IPS DF 6.9 (cell line): ENCODE results near the gene SLC4A2.
"Not testable (repeated sequence)": the region's sequence is repeated elsewhere in the genome, so short reads cannot be mapped to it uniquely, and the experiment has no call there.

Experiments used
- DNase-seq: peaks from one replicate; pipeline ENCODE4 v3.0.0-alpha.2; 2013; ENCODE audit warnings: low read depth, low spot score
- H3K27ac ChIP-seq: one replicate; pipeline ENCODE4 v1.5.1; 2013; ENCODE audit warnings: low read length, control low read depth
- H3K27me3 ChIP-seq: 2 replicates; pipeline ENCODE4 v1.6.1; 2013; ENCODE audit warnings: mild to moderate bottlenecking, low read length; ENCODE audit not compliant: control insufficient read depth, insufficient read depth
- H3K36me3 ChIP-seq: 2 replicates; pipeline ENCODE4 v1.6.1; 2013; ENCODE audit warnings: low read length; ENCODE audit not compliant: control insufficient read depth, insufficient read depth
- H3K4me1 ChIP-seq: 2 replicates; pipeline ENCODE4 v1.6.1; 2013; ENCODE audit warnings: low read length; ENCODE audit not compliant: control insufficient read depth, insufficient read depth
- H3K4me3 ChIP-seq: 2 replicates; pipeline ENCODE4 v1.5.1; 2013; ENCODE audit warnings: mild to moderate bottlenecking, low read length
- H3K9me3 ChIP-seq: 2 replicates; pipeline ENCODE4 v1.6.1; 2013; ENCODE audit warnings: low read length, inconsistent platforms; ENCODE audit not compliant: control insufficient read depth, insufficient read depth
- WGBS: extraction: QIAGEN DNeasy Blood & Tissue Kit; methylation state at CpG from one replicate; pipeline ENCODE4 v1.1.7; 2013; ENCODE audit warnings: mixed read lengths, missing lambda C conversion rate; ENCODE audit not compliant: insufficient read length, insufficient coverage; 5-methylcytosine and 5-hydroxymethylcytosine counted together

SLC4A2 gene

DNA sequence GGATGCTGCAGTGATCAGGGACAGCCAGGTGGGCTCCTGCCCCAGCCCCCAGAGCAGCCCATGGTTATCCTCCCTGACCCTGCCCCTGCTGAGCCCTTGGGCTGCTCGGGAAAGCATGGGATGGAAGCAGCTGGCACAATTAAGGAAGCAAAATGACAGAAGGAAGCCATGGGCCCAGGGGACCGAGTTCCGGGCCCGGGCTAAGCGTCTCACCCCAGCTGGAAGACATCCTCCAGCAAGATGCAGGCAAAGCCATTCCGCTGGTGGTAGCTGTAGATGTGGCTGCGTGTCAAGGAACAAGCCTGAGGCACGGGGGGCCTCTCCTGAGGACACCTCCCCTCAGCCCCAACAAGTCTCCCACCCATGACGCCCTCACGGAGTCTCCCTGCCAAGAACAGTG lies 36.2 kb upstream of the SLC4A2 start:
- no CpG with 5 or more reads among the region's 10 CpGs for WGBS
- H3K4me1 ChIP-seq: peaks cover 11% of the 10 kb centered on the region
- H3K27me3 ChIP-seq: peaks cover 9% of the 10 kb centered on the region; the same call in 1 of the 2 replicates
- no peaks in the 10 kb centered on the region for H3K36me3 ChIP-seq
- no peak overlapping the region for H3K27ac ChIP-seq
- no peak overlapping the region for H3K4me3 ChIP-seq
- no peak for DNase-seq
- no peaks in the 10 kb centered on the region for H3K9me3 ChIP-seq

DNA sequence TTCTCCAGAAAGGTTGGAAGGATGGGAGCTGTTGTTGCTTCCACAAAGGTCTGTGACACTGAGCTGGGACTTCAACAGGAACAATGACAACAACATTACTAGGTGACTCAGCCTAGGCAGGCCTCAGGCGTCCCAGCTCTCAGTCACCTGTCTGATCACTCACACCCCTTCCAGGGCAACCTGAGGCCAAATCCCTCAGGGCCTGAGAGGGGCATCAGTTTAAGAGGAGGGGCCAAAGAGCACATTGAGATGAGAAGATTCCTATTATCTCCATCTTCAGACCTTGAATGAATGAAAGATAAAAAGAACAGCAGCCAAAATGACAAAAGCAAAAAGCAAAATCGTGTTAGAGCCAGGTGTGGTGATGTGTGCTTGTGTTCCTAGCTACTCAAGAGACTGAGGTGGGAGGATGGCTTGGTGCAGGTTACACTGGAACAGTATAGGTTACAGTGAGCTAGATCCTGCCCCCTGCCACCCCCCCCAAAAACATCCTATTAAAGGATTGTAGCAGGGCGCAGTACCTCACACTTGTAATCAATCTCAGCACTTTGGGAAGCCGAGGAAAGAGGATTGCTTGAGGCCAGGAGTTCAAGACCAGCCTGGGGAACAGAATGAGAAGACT lies 34.8 kb upstream of the SLC4A2 start, which contains the start of gene ATG9B:
ATG9B (minus strand) TSS at position 60 of the 622 bp plus-strand sequence. CDS start 71 bp downstream, outside the sequence.
- WGBS: no CpG with 5 or more reads among the region's 4 CpGs
- Histone ChIP-seq H3K9me3 (no peaks in the 10 kb centered on the region), H3K27ac (no peak within 1 kb of the TSS), H3K36me3 (no peaks in the 10 kb centered on the region), H3K27me3 (peaks cover 5% of the 10 kb centered on the region; the same call in 1 of the 2 replicates), H3K4me1 (peaks cover 5% of the 10 kb centered on the region), H3K4me3 (no peak within 1 kb of the TSS)
- DNase-seq: no peak

DNA sequence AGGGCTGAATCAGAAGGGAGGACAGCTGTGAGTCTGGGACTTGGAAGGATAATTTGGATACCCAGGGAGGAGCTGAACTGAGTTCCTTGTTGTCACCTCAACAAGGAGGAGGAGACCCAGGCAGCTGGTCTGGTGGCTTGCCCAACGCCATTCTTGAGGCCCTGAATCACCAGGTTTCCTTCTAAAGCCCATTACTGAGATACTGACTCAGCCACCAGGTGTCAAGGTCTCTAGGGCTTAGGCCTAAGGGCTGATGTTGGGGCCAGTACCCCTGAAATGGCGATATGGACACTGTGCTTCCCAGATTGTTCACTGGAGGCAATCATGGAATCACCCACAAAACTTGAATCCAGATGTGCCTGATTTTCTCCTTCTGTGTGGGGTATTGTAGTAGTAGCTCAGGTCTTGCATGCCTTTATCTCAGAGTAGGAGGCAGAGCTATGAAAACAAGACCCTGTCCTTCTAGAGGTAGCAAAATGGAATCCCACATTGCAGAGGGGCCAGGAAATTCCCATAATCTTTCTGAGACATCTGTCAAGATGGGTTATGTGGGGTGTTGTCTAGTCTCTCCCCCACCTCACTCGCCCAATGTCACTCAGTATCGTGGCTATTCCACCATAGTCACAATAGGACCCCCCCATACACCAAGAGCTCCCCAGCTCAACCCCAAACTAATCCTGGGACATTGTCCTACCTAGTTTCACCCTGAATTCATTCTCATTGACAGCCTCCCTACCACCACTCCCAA lies 33.3 kb upstream of the SLC4A2 start:
- H3K27ac ChIP-seq: no peak overlapping the region
- no CpG with 5 or more reads among the region's 4 CpGs for WGBS

DNA sequence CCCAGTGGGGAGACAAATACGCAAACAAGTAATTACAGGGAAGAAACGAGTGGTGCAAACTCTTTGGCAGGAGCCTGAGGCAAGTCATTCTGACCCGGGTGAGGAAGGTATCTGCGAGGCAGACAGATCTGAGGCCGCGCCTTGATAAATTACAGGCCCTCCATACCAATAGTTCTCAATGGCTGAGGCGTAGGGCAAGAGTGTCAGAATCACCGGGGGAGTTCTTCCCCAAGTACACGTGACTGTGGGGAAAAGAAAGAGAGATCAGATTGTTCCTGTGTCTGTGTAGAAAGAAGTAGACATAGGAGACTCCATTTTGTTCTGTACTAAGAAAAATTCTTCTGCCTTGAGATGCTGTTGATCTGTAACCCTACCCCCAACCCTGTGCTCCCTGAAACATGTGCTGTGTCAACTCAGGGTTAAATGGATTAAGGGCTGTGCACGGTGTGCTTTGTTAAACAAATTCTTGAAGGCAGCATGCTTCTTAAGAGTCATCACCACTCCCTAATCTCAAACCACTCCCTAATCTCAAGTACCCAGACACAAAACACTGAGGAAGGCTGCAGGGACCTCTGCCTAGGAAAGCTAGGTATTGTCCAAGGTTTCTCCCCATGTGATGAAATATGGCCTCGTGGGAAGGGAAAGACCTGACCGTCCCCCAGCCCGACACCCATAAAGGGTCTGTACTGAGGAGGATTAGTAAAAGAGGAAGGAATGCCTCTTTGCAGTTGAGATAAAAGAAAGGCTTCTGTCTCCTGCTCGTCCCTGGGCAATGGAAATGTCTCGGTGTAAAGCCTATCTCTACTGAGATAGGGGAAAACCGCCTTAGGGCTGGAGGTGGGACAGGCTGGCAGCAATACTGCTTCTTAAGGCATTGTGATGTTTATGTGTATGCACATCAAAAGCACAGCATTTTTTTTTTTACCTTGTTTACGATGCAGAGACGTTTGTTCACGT lies 32.3 kb upstream of the SLC4A2 start:
- no CpG with 5 or more reads among the region's 19 CpGs for WGBS
- not testable (repeated sequence) for H3K27ac ChIP-seq, H3K4me3 ChIP-seq, H3K36me3 ChIP-seq, DNase-seq, H3K27me3 ChIP-seq, H3K4me1 ChIP-seq, H3K9me3 ChIP-seq

More for the DNA sequence above, 33.3 kb upstream of the SLC4A2 start:
- DNase-seq: no peak
- no peaks in the 10 kb centered on the region for H3K36me3 ChIP-seq
- no peak overlapping the region for H3K4me3 ChIP-seq
- no peaks in the 10 kb centered on the region for H3K27me3 ChIP-seq
- H3K9me3 ChIP-seq: no peaks in the 10 kb centered on the region
- peaks cover 3% of the 10 kb centered on the region; the same call in 1 of the 2 replicates for H3K4me1 ChIP-seq

DNA sequence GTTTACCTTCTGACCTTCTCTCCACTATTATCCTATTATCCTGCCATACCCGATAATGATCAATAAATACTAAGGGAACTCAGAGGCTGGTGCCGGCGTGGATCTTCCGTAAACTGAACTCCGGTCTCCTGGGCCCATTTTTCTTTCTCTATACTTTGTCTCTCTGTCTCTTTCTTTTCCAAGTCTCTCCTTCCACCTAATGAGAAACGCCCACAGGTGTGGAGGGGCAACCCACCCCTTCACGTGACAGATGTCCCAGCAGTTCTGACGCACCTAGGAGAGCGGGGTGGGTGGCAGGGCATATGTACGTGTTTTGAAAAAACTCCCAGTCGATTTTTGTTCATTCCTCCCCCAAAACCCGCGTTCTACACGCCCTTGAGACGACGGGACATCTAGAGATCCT lies 31.7 kb upstream of the SLC4A2 start:
- not testable (repeated sequence) for H3K27ac ChIP-seq, DNase-seq, H3K27me3 ChIP-seq, H3K9me3 ChIP-seq, H3K36me3 ChIP-seq, H3K4me1 ChIP-seq
- peak overlapping the region; percentile 11; the same call in 1 of the 2 replicates for H3K4me3 ChIP-seq
- no CpG with 5 or more reads among the region's 16 CpGs for WGBS

DNA sequence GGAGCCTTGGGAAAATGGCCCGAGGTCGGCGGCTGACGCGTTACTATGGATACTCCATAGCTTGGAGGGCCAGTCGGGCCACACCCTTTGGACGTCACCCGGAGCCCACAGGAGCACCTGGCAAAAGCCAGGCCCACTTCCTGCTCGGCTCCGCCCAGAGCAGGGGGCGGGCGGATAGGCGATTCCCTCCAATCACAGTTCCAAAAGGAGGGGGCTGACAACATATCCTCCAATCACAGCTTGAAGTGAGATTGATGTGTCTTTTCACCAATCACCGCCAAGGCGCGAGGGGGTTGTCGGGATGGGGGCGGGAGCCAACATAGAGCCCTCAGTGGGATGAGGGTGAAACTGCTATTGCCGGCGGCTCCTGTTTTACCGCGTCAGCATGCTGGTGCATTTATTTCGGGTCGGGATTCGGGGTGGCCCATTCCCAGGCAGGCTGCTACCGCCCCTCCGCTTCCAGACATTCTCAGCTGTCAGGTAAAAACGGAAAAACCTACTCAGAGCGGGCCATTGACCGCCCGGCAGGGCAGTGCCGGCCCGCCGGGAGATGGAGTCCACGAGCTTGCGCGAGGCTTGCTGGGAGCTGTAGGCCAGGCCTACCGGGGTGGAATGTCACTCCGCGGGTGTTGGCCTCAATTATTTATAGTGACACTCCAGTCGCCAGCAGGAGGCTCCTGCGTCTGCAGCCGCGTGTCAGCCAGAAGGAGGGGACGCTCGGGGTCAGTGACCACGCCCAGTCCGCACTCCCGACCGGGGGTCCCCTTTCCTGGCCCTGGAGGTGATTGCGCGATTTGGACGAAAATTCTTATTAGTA lies 31.1 kb upstream of the SLC4A2 start, which contains the start of gene ABCB8:
ABCB8 (plus strand) TSS at position 320 of the 817 bp plus-strand sequence; CDS start at position 386, 66 bp downstream.
- peak; percentile 94 for DNase-seq
- Histone ChIP-seq H3K27ac (no peak within 1 kb of the TSS), H3K4me1 (peaks cover 3% of the 10 kb centered on the region; the same call in 1 of the 2 replicates), H3K36me3 (no peaks in the 10 kb centered on the region), H3K27me3 (no peaks in the 10 kb centered on the region), H3K9me3 (no peaks in the 10 kb centered on the region), H3K4me3 (peak within 1 kb of the TSS; percentile 70; the same call in 1 of the 2 replicates)
- no CpG with 5 or more reads among the region's 53 CpGs for WGBS

DNA sequence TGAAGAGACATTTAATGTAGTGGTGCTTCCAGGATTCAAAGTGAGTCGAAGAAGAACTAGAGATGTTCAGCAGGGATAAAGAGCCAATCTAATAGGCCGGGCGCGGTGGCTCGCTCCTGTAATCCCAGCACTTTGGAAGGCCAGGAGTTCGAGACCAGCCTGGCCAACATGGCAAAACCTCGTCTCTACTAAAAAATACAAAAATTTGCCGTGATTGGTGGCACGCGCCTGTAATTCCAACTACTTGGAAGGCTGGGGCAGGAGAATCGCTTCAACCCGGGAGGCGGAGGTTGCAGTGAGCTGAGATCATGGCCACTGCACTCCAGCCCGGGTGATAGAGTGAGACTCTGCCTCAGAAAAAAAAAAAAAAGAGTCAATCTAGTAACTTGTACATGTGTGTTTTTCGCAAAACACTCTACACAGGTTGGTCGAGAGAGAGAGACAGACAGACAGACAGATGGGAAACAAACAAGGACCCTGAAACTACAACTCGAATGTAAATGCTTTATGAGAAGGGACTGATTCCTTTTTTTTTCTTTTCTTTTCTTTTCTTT lies 30.4 kb upstream of the SLC4A2 start:
- H3K36me3 ChIP-seq: no peaks in the 10 kb centered on the region
- DNase-seq: no peak
- peak overlapping the region; percentile 70; the same call in 1 of the 2 replicates for H3K4me3 ChIP-seq
- no CpG with 5 or more reads among the region's 17 CpGs for WGBS
- peaks cover 3% of the 10 kb centered on the region; the same call in 1 of the 2 replicates for H3K4me1 ChIP-seq
- no peaks in the 10 kb centered on the region for H3K9me3 ChIP-seq
- no peak overlapping the region for H3K27ac ChIP-seq
- H3K27me3 ChIP-seq: no peaks in the 10 kb centered on the region

DNA sequence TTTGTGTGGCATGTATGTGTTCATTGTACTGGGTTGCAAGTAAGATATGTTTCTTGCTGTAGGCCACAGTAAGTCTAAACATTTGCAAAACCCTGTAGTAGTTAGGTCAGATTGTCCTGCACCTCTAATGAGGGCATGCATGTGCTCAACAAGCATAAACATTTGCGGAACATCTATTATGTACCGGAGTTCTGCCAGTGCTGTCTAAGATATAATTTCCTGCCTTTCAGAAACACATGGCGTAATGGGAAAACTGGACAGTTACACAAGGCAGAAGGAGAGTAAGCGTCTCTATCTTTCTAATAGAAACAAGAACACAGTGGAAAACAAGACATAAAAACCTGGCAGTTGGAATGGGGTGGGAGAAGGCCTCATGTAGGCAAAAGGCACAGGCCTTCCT lies 28.4 kb upstream of the SLC4A2 start:
- H3K4me3 ChIP-seq: no peak overlapping the region
- WGBS: no CpG with 5 or more reads among the region's 4 CpGs

More for the DNA sequence above, 28.4 kb upstream of the SLC4A2 start:
- peaks cover 3% of the 10 kb centered on the region; the same call in 1 of the 2 replicates for H3K4me1 ChIP-seq
- no peaks in the 10 kb centered on the region; the same call in 1 of the 2 replicates for H3K36me3 ChIP-seq
- H3K27me3 ChIP-seq: no peaks in the 10 kb centered on the region
- DNase-seq: no peak
- H3K9me3 ChIP-seq: no peaks in the 10 kb centered on the region
- no peak overlapping the region for H3K27ac ChIP-seq
